AG09309 (cell line): ENCODE measurements around the gene ST8SIA6.

Experiments used
- DNase-seq: peaks from one replicate; pipeline ENCODE4 v3.0.0-alpha.2; 2010; ENCODE audit warnings: low read depth
- H3K4me3 ChIP-seq: 2 replicates; pipeline ENCODE4 v1.5.1; 2011; ENCODE audit warnings: mild to moderate bottlenecking, low read depth, low read length, moderate library complexity; ENCODE audit not compliant: control insufficient read depth
- CTCF ChIP-seq: IDR thresholded peaks from 2 replicates; pipeline ENCODE4 v1.5.1; 2011; ENCODE audit warnings: mild to moderate bottlenecking, low read depth, low read length, inconsistent platforms; ENCODE audit not compliant: insufficient read depth, control insufficient read depth; ENCODE audit errors: missing control alignments

The ST8SIA6 gene

GRCh38 chr10:17422931-17423330 is 31.5 kb downstream of the ST8SIA6 start:
- no peak for TF ChIP-seq CTCF
- no peak for DNase-seq
- no peak overlapping the region for H3K4me3 ChIP-seq

- no peak overlapping the region for H3K4me3 ChIP-seq
- no peak for TF ChIP-seq CTCF
- no peak for DNase-seq
Measured at GRCh38 chr10:17418249-17418648, 36.1 kb downstream of the ST8SIA6 start.

- DNase-seq = no peak
- no peak overlapping the region for H3K4me3 ChIP-seq
- TF ChIP-seq CTCF = no peak
Measured at GRCh38 chr10:17416442-17417211, 37.8 kb downstream of the ST8SIA6 start.

GRCh38 chr10:17415046-17415658 is 39.2 kb downstream of the ST8SIA6 start:
- H3K4me3 ChIP-seq = no peak overlapping the region
- no peak for DNase-seq
- TF ChIP-seq CTCF = no peak

GRCh38 chr10:17414484-17414883 is 39.9 kb downstream of the ST8SIA6 start:
- TF ChIP-seq CTCF = no peak
- H3K4me3 ChIP-seq = no peak overlapping the region
- no peak for DNase-seq

- TF ChIP-seq CTCF = no peak
- DNase-seq = no peak
Measured at GRCh38 chr10:17413876-17414275, 40.5 kb downstream of the ST8SIA6 start.

GRCh38 chr10:17412323-17412722 is 42.1 kb downstream of the ST8SIA6 start:
- DNase-seq = no peak
- TF ChIP-seq CTCF = no peak

More at GRCh38 chr10:17413876-17414275, 40.5 kb downstream of the ST8SIA6 start:
- H3K4me3 ChIP-seq = no peak overlapping the region

More at GRCh38 chr10:17412323-17412722, 42.1 kb downstream of the ST8SIA6 start:
- no peak overlapping the region for H3K4me3 ChIP-seq
